ENCODE data around the gene CDCA3. TPM values are rescaled to one million over a fixed set of nuclear protein-coding genes. Genes with fewer than 3 reads are reported as not detected.

The CDCA3 gene
- total and polyA plus RNA-seq, 2 of the 13 experiments (the other 11 are each of a cell fraction or from before 2014, with no cell fraction given), result 32.7 to 56.5 TPM

- no peak for TF ChIP-seq ARID2 (CRISPR knock-in tag; IDR thresholded peaks at IDR 0.05; ENCODE audit: borderline replicate concordance)
- TF ChIP-seq MIER3 (CRISPR knock-in tag; IDR thresholded peaks at IDR 0.05; ENCODE audit: borderline replicate concordance), result 0 out of 2 replicates have a peak, but pooled peaks have one; percentile 17
- no peak for TF ChIP-seq GLMP (CRISPR knock-in tag; IDR thresholded peaks at IDR 0.05; ENCODE audit: borderline replicate concordance)
- peak; percentile 39 for TF ChIP-seq RXRA (CRISPR knock-in tag; IDR thresholded peaks at IDR 0.05)
- no peak for TF ChIP-seq ZNF17 (CRISPR knock-in tag; IDR thresholded peaks at IDR 0.05)
- 0 out of 2 replicates have a peak, but pooled peaks have one; percentile 4 for TF ChIP-seq ZC3H13 (CRISPR knock-in tag; IDR thresholded peaks at IDR 0.05)
- no peak for TF ChIP-seq FOXA1 (IDR thresholded peaks at IDR 0.05)
- 0 out of 2 replicates have a peak, but pooled peaks have one; percentile 38 for TF ChIP-seq FOXA1 (CRISPR knock-in tag; IDR thresholded peaks at IDR 0.05)
- TF ChIP-seq HOXA7 (CRISPR knock-in tag; IDR thresholded peaks at IDR 0.05), result no peak
- TF ChIP-seq ZNF678 (CRISPR knock-in tag; IDR thresholded peaks at IDR 0.05), result no peak
- no peak for TF ChIP-seq ZNF547 (CRISPR knock-in tag; IDR thresholded peaks at IDR 0.05)
- peak; percentile 75; the same call in 1 of the 2 replicates for TF ChIP-seq SRY (CRISPR knock-in tag; IDR thresholded peaks at IDR 0.05)
- no peak for TF ChIP-seq ZNF576 (CRISPR knock-in tag; IDR thresholded peaks at IDR 0.05)
- no peak for TF ChIP-seq RARG (CRISPR knock-in tag; IDR thresholded peaks at IDR 0.05; ENCODE audit: low read depth)
- no peak for TF ChIP-seq TIGD3 (CRISPR knock-in tag; IDR thresholded peaks at IDR 0.05; ENCODE audit: borderline replicate concordance)
- TF ChIP-seq DPF2 (CRISPR knock-in tag; IDR thresholded peaks at IDR 0.05; ENCODE audit: borderline replicate concordance, low read depth), result no peak
- TF ChIP-seq TBP (CRISPR knock-in tag; IDR thresholded peaks at IDR 0.05), result peak; percentile 99
- TF ChIP-seq SNAPC4 (CRISPR knock-in tag; IDR thresholded peaks at IDR 0.05), result peak; percentile 45; the same call in 1 of the 2 replicates
- no peak for TF ChIP-seq ZNF724P (CRISPR knock-in tag; IDR thresholded peaks at IDR 0.05; ENCODE audit: borderline replicate concordance)
- TF ChIP-seq GPN1 (CRISPR knock-in tag; IDR thresholded peaks at IDR 0.05; ENCODE audit: borderline replicate concordance), result no peak
- peak; percentile 75; the same call in 1 of the 2 replicates for TF ChIP-seq IRF9 (CRISPR knock-in tag; IDR thresholded peaks at IDR 0.05; ENCODE audit: borderline replicate concordance)
Measured at GRCh38 chr12:6851921-6852650, 1.0 kb upstream of the CDCA3 start, which contains the start of gene USP5 (continued).

Data from HepG2 (cell line).